GDM1 (cell line): Measurements from ENCODE around the gene SCNN1G.

Experiments
- DNase-seq: peaks from one replicate; lab custom pipeline; 2025; lab: John Stamatoyannopoulos, UW

The SCNN1G gene

GRCh38 chr16:23254338-23254737 is 71.8 kb downstream of the SCNN1G start:
- no peak for DNase-seq

GRCh38 chr16:23255000-23255399 is 72.5 kb downstream of the SCNN1G start:
- no peak for DNase-seq

GRCh38 chr16:23256440-23256839 is 73.9 kb downstream of the SCNN1G start:
- no peak for DNase-seq

DNA sequence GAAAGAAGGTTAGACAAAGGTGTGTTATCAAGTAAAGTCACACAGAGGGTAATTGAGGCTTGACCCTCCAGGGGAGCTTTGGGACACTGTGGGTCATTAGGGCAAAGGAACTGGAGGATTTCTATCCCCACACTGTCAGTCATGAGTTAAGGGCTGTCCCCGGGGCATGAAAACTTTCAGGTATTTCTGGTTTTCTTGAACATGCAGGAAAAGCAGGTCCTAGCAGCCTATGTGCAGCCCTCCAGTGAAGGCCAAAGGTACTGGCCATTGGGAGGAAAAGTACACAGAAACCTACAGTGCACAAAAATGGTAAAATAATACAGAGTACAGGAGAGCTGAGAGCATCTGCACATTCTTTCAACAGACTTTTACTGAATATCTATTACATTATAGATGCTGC is 75.1 kb downstream of the SCNN1G start:
- no peak for DNase-seq

DNA sequence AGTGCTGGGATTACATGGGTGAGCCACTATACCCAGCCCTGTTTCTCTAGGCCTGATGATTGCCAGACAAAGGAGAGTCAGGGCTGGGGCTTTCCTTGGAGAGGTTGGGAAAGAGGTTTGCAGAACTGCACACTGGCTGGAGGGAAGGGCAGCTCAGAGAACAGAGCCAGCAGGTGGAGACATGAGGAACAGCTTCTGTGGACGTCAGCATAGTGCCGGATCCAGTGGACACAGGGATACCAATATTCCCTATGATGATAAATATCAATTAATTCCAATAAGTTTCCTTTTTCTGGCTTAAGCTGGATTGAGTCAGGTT is 76.3 kb downstream of the SCNN1G start:
- no peak for DNase-seq
